Fibroblast of skin of scalp (primary cell): ENCODE data around the gene YWHAE.
"Not testable (repeated sequence)": the region's sequence is repeated elsewhere in the genome, so short reads cannot be mapped to it uniquely, and the experiment has no call there.

ENCODE experiments used
- DNase-seq: peaks from one replicate; pipeline ENCODE4 v3.0.0-alpha.2; 2013

Gene YWHAE

GRCh38 chr17:1373707-1374237 lies 26.2 kb downstream of the YWHAE start:
- DNase-seq = no peak

- DNase-seq = no peak
Observed at GRCh38 chr17:1372618-1373017, 27.4 kb downstream of the YWHAE start.

GRCh38 chr17:1371893-1372590 lies 28.0 kb downstream of the YWHAE start:
- DNase-seq = no peak

- no peak for DNase-seq
Observed at GRCh38 chr17:1368588-1368987, 31.4 kb downstream of the YWHAE start.

GRCh38 chr17:1367351-1367745 lies 32.7 kb downstream of the YWHAE start:
- no peak for DNase-seq

- DNase-seq = no peak
Observed at GRCh38 chr17:1366234-1366633, 33.8 kb downstream of the YWHAE start.

- peak; percentile 82 for DNase-seq
Observed at GRCh38 chr17:1365445-1366039, 34.5 kb downstream of the YWHAE start.

GRCh38 chr17:1362964-1363363 lies 37.1 kb downstream of the YWHAE start:
- DNase-seq = no peak

- no peak for DNase-seq
Observed at GRCh38 chr17:1362065-1362848, 37.8 kb downstream of the YWHAE start.

GRCh38 chr17:1360975-1361374 lies 39.0 kb downstream of the YWHAE start:
- no peak for DNase-seq

GRCh38 chr17:1360315-1360714 lies 39.7 kb downstream of the YWHAE start:
- DNase-seq = peak; percentile 40

- no peak for DNase-seq
Observed at GRCh38 chr17:1354030-1354429, 46.0 kb downstream of the YWHAE start.

DNA sequence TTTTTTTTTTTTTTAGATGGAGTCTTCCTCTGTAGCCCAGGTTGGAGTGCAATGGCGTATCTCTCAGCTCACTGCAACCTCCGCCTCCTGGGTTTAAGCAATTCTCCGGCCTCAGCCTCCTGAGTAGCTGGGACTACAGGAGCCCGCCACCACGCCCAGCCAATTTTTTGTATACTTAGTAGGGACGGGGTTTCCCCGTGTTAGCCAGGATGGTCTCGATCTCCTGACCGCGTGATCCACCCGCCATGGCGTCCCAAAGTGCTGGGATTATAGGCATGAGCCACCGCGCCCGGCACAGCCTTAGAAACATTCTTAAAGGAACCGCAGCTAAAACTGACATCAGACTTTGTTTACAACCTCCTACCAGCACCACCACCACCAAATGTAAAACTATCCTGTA lies 47.5 kb downstream of the YWHAE start:
- DNase-seq = not testable (repeated sequence)

DNA sequence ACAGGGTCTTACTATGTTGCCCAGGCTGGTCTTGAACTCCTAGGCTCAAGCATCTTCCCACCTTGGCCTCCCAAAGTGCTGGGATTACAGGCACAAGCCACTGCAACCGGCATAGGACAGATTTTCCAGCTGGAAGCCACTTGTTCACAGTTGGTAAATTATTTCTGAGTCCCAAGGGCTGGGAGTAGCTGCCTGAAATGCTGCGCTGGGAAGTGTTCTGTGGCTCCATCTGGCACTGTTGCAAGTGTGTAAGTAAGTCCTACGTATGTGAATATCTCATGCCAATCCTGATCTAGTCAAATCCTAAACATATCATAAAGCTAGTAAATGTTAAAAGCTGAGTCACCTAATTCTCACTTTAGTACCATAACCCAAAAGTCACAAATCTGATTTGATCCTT lies 48.1 kb downstream of the YWHAE start:
- no peak for DNase-seq

DNA sequence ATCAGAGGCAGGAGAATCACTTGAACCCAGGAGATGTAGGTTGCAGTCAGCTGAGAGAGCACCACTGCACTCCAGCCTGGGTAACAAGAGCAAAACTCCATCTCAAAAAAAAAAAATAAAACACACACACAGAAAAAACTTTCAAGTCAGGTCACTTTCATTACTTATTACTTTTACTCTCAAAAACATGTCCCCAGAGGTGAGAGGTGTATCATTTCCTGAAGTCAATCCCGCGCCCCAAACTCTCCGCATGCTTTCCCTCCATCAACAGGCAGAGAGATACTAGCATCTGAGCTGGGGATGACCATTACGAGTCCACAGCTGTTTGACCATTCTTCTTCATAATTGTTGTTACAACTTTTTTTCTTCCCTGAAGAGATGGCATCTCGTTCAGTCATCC lies 48.7 kb downstream of the YWHAE start:
- DNase-seq = no peak

GRCh38 chr17:1347589-1348323 lies 52.3 kb downstream of the YWHAE start:
- DNase-seq = no peak

GRCh38 chr17:1344521-1344920 lies 55.5 kb downstream of the YWHAE start:
- DNase-seq = no peak

DNA sequence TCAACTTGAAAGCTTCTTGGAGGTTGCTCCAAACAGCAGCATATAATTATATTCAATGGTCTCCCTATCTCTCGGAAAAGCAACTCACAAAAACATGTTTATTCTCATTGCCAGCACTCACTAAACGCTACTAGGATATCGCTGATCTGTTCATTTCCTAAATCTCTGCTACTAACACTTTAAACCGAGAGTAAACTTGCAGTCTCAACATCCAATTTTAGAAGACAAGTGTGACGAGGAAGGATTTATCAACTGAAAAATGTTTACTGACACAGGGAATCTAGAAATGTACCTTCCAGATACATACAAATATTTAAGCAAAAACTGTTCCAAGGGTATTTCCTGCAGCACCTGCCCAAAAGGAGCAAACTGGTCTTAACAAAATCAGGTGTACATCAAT lies 56.5 kb downstream of the YWHAE start:
- DNase-seq = no peak

- DNase-seq = no peak
Observed at GRCh38 chr17:1340371-1340770, 59.7 kb downstream of the YWHAE start.

GRCh38 chr17:1331708-1332107 lies 68.3 kb downstream of the YWHAE start:
- DNase-seq = no peak

- no peak for DNase-seq
Observed at GRCh38 chr17:1329745-1330343, 70.2 kb downstream of the YWHAE start.

GRCh38 chr17:1328437-1328836 lies 71.6 kb downstream of the YWHAE start:
- DNase-seq = no peak
